ENCODE results near the gene TMEM115. TPM values are rescaled to one million over a fixed set of nuclear protein-coding genes. Genes with fewer than 3 reads are reported as not detected.

Gene TMEM115
- total and polyA plus RNA-seq, 9 donors = 23.0 to 31.3 (median 26.1) TPM

- Histone ChIP-seq H3K4me1 (ENCODE audit: control insufficient read depth, insufficient read depth, low read length) (peaks cover 52% of the 10 kb centered on the region), H3K36me3 (ENCODE audit: control insufficient read depth, insufficient read depth, low read length) (no peaks in the 10 kb centered on the region), H3K4me3 (ENCODE audit: low read length) (no peak overlapping the region), H3K27me3 (ENCODE audit: control insufficient read depth, insufficient read depth, low read length) (peaks cover 3% of the 10 kb centered on the region), H3K27ac (ENCODE audit: low read length) (no peak overlapping the region), H3K9me3 (replicated peaks; ENCODE audit: control insufficient read depth, low read depth, low read length) (no peaks in the 10 kb centered on the region)
- 76% methylated on average over 8 of the region's 9 CpGs for WGBS (ENCODE audit: insufficient coverage)
- no peak for DNase-seq
Observed at GRCh38 chr3:50369012-50369670, 9.8 kb upstream of the TMEM115 start.

DNA sequence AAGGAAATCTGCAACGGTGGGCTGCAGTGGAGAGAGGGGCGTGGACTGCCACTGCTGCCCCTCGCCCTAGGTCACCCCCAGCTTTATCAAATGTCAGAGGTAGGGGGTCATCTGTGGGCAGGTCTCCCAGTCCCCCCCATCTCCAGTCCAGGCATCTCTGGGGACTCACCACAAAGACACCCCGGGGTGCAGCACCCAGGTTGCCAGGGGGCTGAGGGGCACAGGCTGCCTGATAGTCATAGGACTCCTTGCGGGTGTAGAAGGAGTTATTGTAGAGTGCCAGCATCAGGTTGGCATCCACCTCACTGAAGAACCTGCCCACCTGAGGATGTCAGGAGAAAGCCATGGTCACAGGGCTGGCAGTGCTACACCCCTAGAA is 6.5 kb upstream of the TMEM115 start:
- Histone ChIP-seq H3K27ac (ENCODE audit: low read length) (no peak overlapping the region), H3K4me1 (ENCODE audit: control insufficient read depth, insufficient read depth, low read length) (peaks cover 40% of the 10 kb centered on the region), H3K27me3 (ENCODE audit: control insufficient read depth, insufficient read depth, low read length) (peaks cover 3% of the 10 kb centered on the region), H3K36me3 (ENCODE audit: control insufficient read depth, insufficient read depth, low read length) (no peaks in the 10 kb centered on the region), H3K9me3 (replicated peaks; ENCODE audit: control insufficient read depth, low read depth, low read length) (no peaks in the 10 kb centered on the region), H3K4me3 (ENCODE audit: low read length) (no peak overlapping the region)
- WGBS (ENCODE audit: insufficient coverage) = 100% methylated on average over 1 of the region's 5 CpGs
- DNase-seq = no peak

DNA sequence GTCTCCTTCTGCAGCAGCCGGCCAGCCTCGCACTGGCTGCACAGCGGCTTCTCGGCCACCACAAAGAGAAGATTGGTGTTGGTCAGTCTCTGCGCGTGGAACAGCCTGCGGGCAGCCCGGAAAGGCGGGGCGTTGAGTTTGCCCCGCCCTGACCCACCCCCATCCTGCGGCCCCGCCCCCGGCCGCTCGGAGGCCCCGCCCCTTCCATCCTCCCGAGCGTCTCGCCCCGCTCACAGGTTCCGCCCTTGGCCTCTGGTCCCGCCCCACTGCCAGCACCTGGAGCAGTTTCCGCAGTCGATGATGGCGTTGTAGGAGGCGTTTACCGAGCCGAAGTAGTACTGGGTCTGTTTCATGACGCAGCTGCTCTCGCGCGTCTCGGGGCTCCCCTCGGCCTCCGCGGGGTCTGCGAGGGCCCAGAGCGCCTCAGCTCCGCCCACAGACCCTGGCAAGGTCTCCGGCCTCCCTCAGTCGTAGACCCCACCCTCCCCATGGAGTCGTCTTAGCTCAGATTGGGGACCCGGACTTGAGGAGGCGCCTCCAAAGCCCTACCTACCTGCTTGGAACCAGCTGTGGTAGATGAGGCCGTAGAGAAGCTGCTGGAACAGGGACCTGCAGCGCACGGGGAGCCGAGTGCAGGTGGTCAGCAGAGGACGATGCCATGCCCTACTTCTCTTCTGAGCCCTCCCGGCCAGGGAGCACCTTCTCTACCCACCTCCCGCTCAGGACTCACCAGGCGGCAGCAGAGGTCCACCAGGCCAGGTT is 5.9 kb upstream of the TMEM115 start:
- peak; percentile 85 for DNase-seq
- Histone ChIP-seq H3K4me3 (ENCODE audit: low read length) (peak overlapping the region; percentile 44), H3K36me3 (ENCODE audit: control insufficient read depth, insufficient read depth, low read length) (no peaks in the 10 kb centered on the region), H3K4me1 (ENCODE audit: control insufficient read depth, insufficient read depth, low read length) (peaks cover 38% of the 10 kb centered on the region), H3K9me3 (replicated peaks; ENCODE audit: control insufficient read depth, low read depth, low read length) (no peaks in the 10 kb centered on the region), H3K27ac (ENCODE audit: low read length) (peak overlapping the region; percentile 51), H3K27me3 (ENCODE audit: control insufficient read depth, insufficient read depth, low read length) (peaks cover 3% of the 10 kb centered on the region)
- WGBS (ENCODE audit: insufficient coverage) = 2% methylated on average over 42 of the region's 53 CpGs

GRCh38 chr3:50364573-50365079 is 5.3 kb upstream of the TMEM115 start:
- H3K9me3 ChIP-seq (replicated peaks; ENCODE audit: control insufficient read depth, low read depth, low read length) = no peaks in the 10 kb centered on the region
- 6% methylated on average over 47 of the region's 48 CpGs for WGBS (ENCODE audit: insufficient coverage)
- no peaks in the 10 kb centered on the region for H3K36me3 ChIP-seq (ENCODE audit: control insufficient read depth, insufficient read depth, low read length)
- peak overlapping the region; percentile 44 for H3K4me3 ChIP-seq (ENCODE audit: low read length)
- peak overlapping the region; percentile 35 for H3K27ac ChIP-seq (ENCODE audit: low read length)
- peaks cover 3% of the 10 kb centered on the region for H3K27me3 ChIP-seq (ENCODE audit: control insufficient read depth, insufficient read depth, low read length)
- no peak for DNase-seq
- peaks cover 40% of the 10 kb centered on the region for H3K4me1 ChIP-seq (ENCODE audit: control insufficient read depth, insufficient read depth, low read length)

DNA sequence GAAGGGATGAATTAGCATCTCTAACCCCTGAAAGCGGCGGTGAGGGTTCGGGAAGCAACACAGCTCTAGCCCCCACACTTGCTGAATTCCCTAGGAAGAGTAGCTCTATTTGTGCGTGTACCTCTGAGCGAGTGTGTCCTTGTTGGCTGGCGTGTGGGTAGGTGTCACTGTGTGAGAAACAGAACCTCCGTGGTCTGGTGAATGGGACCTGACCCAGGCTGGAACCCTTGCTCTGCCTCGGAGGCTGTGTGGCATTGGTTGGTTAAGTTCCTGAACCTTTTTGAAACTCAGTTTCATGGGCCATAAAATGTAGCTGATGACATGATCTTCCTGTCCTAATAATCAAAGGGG is 414 bp upstream of the TMEM115 start:
- H3K36me3 ChIP-seq (ENCODE audit: control insufficient read depth, insufficient read depth, low read length) = peaks cover 40% of the 10 kb centered on the region
- no peaks in the 10 kb centered on the region for H3K27me3 ChIP-seq (ENCODE audit: control insufficient read depth, insufficient read depth, low read length)
- no peak overlapping the region for H3K27ac ChIP-seq (ENCODE audit: low read length)
- H3K4me1 ChIP-seq (ENCODE audit: control insufficient read depth, insufficient read depth, low read length) = peaks cover 46% of the 10 kb centered on the region
- DNase-seq = no peak
- no CpG with 5 or more reads among the region's 8 CpGs for WGBS (ENCODE audit: insufficient coverage)
- no peaks in the 10 kb centered on the region for H3K9me3 ChIP-seq (replicated peaks; ENCODE audit: control insufficient read depth, low read depth, low read length)
- H3K4me3 ChIP-seq (ENCODE audit: low read length) = peak overlapping the region; percentile 14

- DNase-seq = no peak
- Histone ChIP-seq H3K9me3 (replicated peaks; ENCODE audit: control insufficient read depth, low read depth, low read length) (no peaks in the 10 kb centered on the region), H3K27ac (ENCODE audit: low read length) (peak overlapping the region; percentile 89), H3K27me3 (ENCODE audit: control insufficient read depth, insufficient read depth, low read length) (no peaks in the 10 kb centered on the region), H3K4me1 (ENCODE audit: control insufficient read depth, insufficient read depth, low read length) (peaks cover 39% of the 10 kb centered on the region), H3K4me3 (ENCODE audit: low read length) (peak overlapping the region; percentile 97), H3K36me3 (ENCODE audit: control insufficient read depth, insufficient read depth, low read length) (peaks cover 52% of the 10 kb centered on the region)
- 64% methylated on average over 16 of the region's 24 CpGs for WGBS (ENCODE audit: insufficient coverage)
Observed at GRCh38 chr3:50358355-50358910, 888 bp downstream of the TMEM115 start.

DNA sequence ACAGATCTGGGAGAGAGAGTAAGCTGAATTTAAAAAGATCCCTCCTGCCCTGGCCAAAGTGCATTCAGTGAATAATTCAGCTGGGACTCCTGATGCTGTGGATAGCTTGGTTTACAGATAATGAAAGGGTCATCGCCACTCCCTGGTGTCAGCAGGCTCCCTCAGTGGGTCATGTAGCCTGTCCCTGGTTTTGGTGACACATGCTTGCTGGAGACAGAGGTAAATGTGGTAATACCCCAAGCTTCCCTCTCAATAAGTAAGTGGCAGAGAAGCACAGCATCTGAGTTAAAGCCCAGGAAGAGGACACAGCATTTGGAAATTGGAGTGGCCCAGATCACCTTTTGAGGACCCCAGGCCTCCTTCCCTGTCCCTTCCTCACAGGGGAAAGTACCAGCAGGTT is 1.8 kb downstream of the TMEM115 start:
- H3K4me1 ChIP-seq (ENCODE audit: control insufficient read depth, insufficient read depth, low read length) = peaks cover 39% of the 10 kb centered on the region
- peaks cover 61% of the 10 kb centered on the region for H3K36me3 ChIP-seq (ENCODE audit: control insufficient read depth, insufficient read depth, low read length)
- no CpG with 5 or more reads among the region's 1 CpG for WGBS (ENCODE audit: insufficient coverage)
- H3K9me3 ChIP-seq (replicated peaks; ENCODE audit: control insufficient read depth, low read depth, low read length) = no peaks in the 10 kb centered on the region
- peak overlapping the region; percentile 97 for H3K4me3 ChIP-seq (ENCODE audit: low read length)
- H3K27me3 ChIP-seq (ENCODE audit: control insufficient read depth, insufficient read depth, low read length) = no peaks in the 10 kb centered on the region
- DNase-seq = no peak
- H3K27ac ChIP-seq (ENCODE audit: low read length) = no peak overlapping the region

DNA sequence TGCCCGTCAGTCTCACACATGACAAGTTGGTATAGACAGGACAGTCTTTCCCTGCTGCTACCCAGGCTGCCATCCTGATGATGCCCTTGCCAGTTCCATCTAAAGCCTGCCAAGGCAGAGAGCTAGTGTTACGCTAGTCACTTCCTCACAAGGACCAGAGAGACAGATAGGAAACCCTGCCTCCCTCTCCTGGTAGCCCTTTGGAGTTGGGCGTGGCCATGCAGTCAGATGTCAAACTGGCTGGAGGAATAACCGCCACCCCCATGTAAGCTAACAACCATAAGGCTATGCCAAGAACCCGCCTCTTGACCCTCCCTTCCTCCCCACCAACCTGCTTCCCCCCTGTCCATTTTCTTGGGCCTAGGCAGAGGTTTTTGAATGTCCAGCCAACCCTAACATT is 2.8 kb downstream of the TMEM115 start:
- H3K27ac ChIP-seq (ENCODE audit: low read length) = no peak overlapping the region
- no peaks in the 10 kb centered on the region for H3K27me3 ChIP-seq (ENCODE audit: control insufficient read depth, insufficient read depth, low read length)
- peaks cover 41% of the 10 kb centered on the region for H3K4me1 ChIP-seq (ENCODE audit: control insufficient read depth, insufficient read depth, low read length)
- H3K4me3 ChIP-seq (ENCODE audit: low read length) = no peak overlapping the region
- no peak for DNase-seq
- 56% methylated on average over 4 of the region's 5 CpGs for WGBS (ENCODE audit: insufficient coverage)
- peaks cover 66% of the 10 kb centered on the region for H3K36me3 ChIP-seq (ENCODE audit: control insufficient read depth, insufficient read depth, low read length)
- H3K9me3 ChIP-seq (replicated peaks; ENCODE audit: control insufficient read depth, low read depth, low read length) = no peaks in the 10 kb centered on the region

GRCh38 chr3:50355829-50356552 is 3.3 kb downstream of the TMEM115 start:
- no peak for DNase-seq
- no peaks in the 10 kb centered on the region for H3K27me3 ChIP-seq (ENCODE audit: control insufficient read depth, insufficient read depth, low read length)
- WGBS (ENCODE audit: insufficient coverage) = 62% methylated on average over 4 of the region's 5 CpGs
- no peaks in the 10 kb centered on the region for H3K9me3 ChIP-seq (replicated peaks; ENCODE audit: control insufficient read depth, low read depth, low read length)
- H3K36me3 ChIP-seq (ENCODE audit: control insufficient read depth, insufficient read depth, low read length) = peaks cover 68% of the 10 kb centered on the region
- no peak overlapping the region for H3K4me3 ChIP-seq (ENCODE audit: low read length)
- H3K27ac ChIP-seq (ENCODE audit: low read length) = no peak overlapping the region
- peaks cover 47% of the 10 kb centered on the region for H3K4me1 ChIP-seq (ENCODE audit: control insufficient read depth, insufficient read depth, low read length)

DNA sequence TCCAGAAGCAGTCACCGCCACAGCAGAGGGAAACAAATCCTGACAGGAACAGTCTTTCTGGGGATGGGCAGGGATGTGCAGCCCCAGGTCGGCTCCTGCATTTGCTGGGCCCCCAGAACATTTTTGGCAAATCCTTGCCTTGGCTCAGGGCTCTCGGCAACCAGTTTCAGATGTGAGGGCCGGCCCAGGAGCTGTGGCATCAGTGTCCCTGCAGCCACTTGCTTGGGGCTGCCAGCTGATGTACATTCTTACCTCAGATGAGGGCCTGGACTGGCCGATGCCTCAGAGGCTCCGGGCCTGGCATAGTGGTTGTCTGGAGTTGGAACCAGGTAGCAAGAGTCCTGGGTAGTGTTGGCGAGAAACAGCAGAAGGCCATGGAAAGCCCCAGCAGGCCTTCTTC is 4.5 kb downstream of the TMEM115 start:
- no peaks in the 10 kb centered on the region for H3K27me3 ChIP-seq (ENCODE audit: control insufficient read depth, insufficient read depth, low read length)
- no peak for DNase-seq
- H3K27ac ChIP-seq (ENCODE audit: low read length) = no peak overlapping the region
- H3K4me1 ChIP-seq (ENCODE audit: control insufficient read depth, insufficient read depth, low read length) = peaks cover 55% of the 10 kb centered on the region
- no peak overlapping the region for H3K4me3 ChIP-seq (ENCODE audit: low read length)
- no peaks in the 10 kb centered on the region for H3K9me3 ChIP-seq (replicated peaks; ENCODE audit: control insufficient read depth, low read depth, low read length)
- peaks cover 68% of the 10 kb centered on the region for H3K36me3 ChIP-seq (ENCODE audit: control insufficient read depth, insufficient read depth, low read length)
- 76% methylated on average over 4 of the region's 7 CpGs for WGBS (ENCODE audit: insufficient coverage)
